Neuronal stem cell (in vitro differentiated cells): ENCODE results near the gene GET3.

ENCODE experiments used
- DNase-seq: peaks from one replicate; pipeline ENCODE4 v3.0.0-alpha.2; 2013; ENCODE audit warnings: low spot score
- H2AFZ ChIP-seq: one replicate; pipeline ENCODE4 v1.6.1; 2013; ENCODE audit warnings: mild to moderate bottlenecking, low read length, inconsistent platforms
- H2AK5ac ChIP-seq: 2 replicates; pipeline ENCODE4 v1.6.1; 2013; ENCODE audit warnings: low read depth, mild to moderate bottlenecking, inconsistent platforms, low read length, moderate library complexity, mixed read lengths
- H2BK120ac ChIP-seq: 2 replicates; pipeline ENCODE4 v1.6.1; 2013; ENCODE audit warnings: low read depth, mild to moderate bottlenecking, inconsistent platforms, low read length, moderate library complexity, mixed read lengths
- H2BK12ac ChIP-seq: one replicate; pipeline ENCODE4 v1.6.1; 2013; ENCODE audit warnings: low read length, inconsistent platforms
- H2BK15ac ChIP-seq: 2 replicates; pipeline ENCODE4 v1.6.1; 2013; ENCODE audit warnings: mild to moderate bottlenecking, low read length, inconsistent platforms, mixed read lengths
- H2BK5ac ChIP-seq: one replicate; pipeline ENCODE4 v1.6.1; 2013; ENCODE audit warnings: inconsistent platforms, mild to moderate bottlenecking, low read length, moderate library complexity
- H3K14ac ChIP-seq: one replicate; pipeline ENCODE4 v1.6.1; 2013; ENCODE audit warnings: low read length, inconsistent platforms
- H3K18ac ChIP-seq: 2 replicates; pipeline ENCODE4 v1.6.1; 2013; ENCODE audit warnings: low read length, inconsistent platforms
- H3K23ac ChIP-seq: 2 replicates; pipeline ENCODE4 v1.6.1; 2013; ENCODE audit warnings: low read depth, mild to moderate bottlenecking, mixed read lengths, low read length, inconsistent platforms; ENCODE audit not compliant: poor library complexity
- H3K27ac ChIP-seq: replicated peaks from 3 replicates; pipeline ENCODE4 v1.5.1; 2013; ENCODE audit warnings: low read length, inconsistent platforms
- H3K27me3 ChIP-seq, 3 experiments: 2 replicates each; pipeline ENCODE4 v1.6.1; 2013; ENCODE audit warnings: low read length in 3 of 3, mild to moderate bottlenecking in 2 of 3, inconsistent platforms in 1 of 3, low read depth in 1 of 3, mixed read lengths in 1 of 3, moderate library complexity in 1 of 3; ENCODE audit not compliant: control insufficient read depth in 3 of 3, insufficient read depth in 3 of 3
- H3K36me3 ChIP-seq, 2 donors: replicated peaks in 1 of 2; 2 replicates each; pipeline ENCODE4 v1.6.1; 2013; ENCODE audit warnings: low read length in 2 of 2; ENCODE audit not compliant: control insufficient read depth in 2 of 2, insufficient read depth in 2 of 2
- H3K4ac ChIP-seq: 2 replicates; pipeline ENCODE4 v1.6.1; 2013; ENCODE audit warnings: inconsistent platforms, mild to moderate bottlenecking, low read length, moderate library complexity
- H3K4me1 ChIP-seq, 2 donors: 1 replicate in 1 of 2; 2 replicates in 1 of 2; pipeline ENCODE4 v1.6.1; 2013; ENCODE audit warnings: low read length in 2 of 2, low read depth in 1 of 2; ENCODE audit not compliant: control insufficient read depth in 2 of 2, insufficient read depth in 1 of 2
- H3K4me2 ChIP-seq: one replicate; pipeline ENCODE4 v1.6.1; 2013; ENCODE audit warnings: mild to moderate bottlenecking, low read length, inconsistent platforms; ENCODE audit not compliant: insufficient read depth, poor library complexity, severe bottlenecking
- H3K4me3 ChIP-seq, 2 donors: 2 replicates each; pipeline ENCODE4 v1.5.1; 2013; ENCODE audit warnings: low read length in 2 of 2, mild to moderate bottlenecking in 2 of 2, inconsistent platforms in 1 of 2, moderate library complexity in 1 of 2
- H3K79me1 ChIP-seq: one replicate; pipeline ENCODE4 v1.6.1; 2013; ENCODE audit warnings: low read depth, mild to moderate bottlenecking, inconsistent platforms, low read length, moderate library complexity
- H3K9ac ChIP-seq: one replicate; pipeline ENCODE4 v1.6.1; 2013; ENCODE audit warnings: mild to moderate bottlenecking, low read depth, low read length, inconsistent platforms; ENCODE audit not compliant: poor library complexity
- H3K9me3 ChIP-seq, 2 donors: replicated peaks in 1 of 2; 2 replicates each; pipeline versions ENCODE3 to v1.6.1; 2013; ENCODE audit warnings: low read length in 2 of 2, mild to moderate bottlenecking in 2 of 2, inconsistent platforms in 1 of 2, low read depth in 1 of 2, mixed read lengths in 1 of 2, moderate library complexity in 1 of 2; ENCODE audit not compliant: control insufficient read depth in 2 of 2, insufficient read depth in 1 of 2
- H4K8ac ChIP-seq: one replicate; pipeline ENCODE4 v1.6.1; 2013; ENCODE audit warnings: low read depth, mild to moderate bottlenecking, inconsistent platforms, low read length, moderate library complexity
- H4K91ac ChIP-seq: one replicate; pipeline ENCODE4 v1.6.1; 2013; ENCODE audit warnings: low read length, low read depth, mild to moderate bottlenecking, inconsistent platforms; ENCODE audit not compliant: poor library complexity
- WGBS, 2 donors: extraction: QIAGEN DNeasy Blood & Tissue Kit; methylation state at CpG; one replicate each; pipeline ENCODE4 v1.1.7; 2013; ENCODE audit warnings: missing lambda C conversion rate in 2 of 2, mixed read lengths in 1 of 2; ENCODE audit not compliant: insufficient read length in 2 of 2, insufficient replicate concordance in 1 of 2; ENCODE audit errors: extremely low coverage in 2 of 2; 5-methylcytosine and 5-hydroxymethylcytosine counted together

Gene GET3

GRCh38 chr19:12769689-12770088 lies 32.4 kb downstream of the GET3 start:
- H3K23ac ChIP-seq, result peak overlapping the region; percentile 62
- H3K4me3 ChIP-seq, result peak overlapping the region in 1 of 2 donors; percentile 72
- peaks cover 3 to 6% of the 10 kb centered on the region in 2 donors for H3K36me3 ChIP-seq
- peaks cover 0 to 7% of the 10 kb centered on the region in 2 donors for H3K4me1 ChIP-seq
- H3K79me1 ChIP-seq, result no peaks in the 10 kb centered on the region
- no peak overlapping the region for H3K14ac ChIP-seq
- H3K18ac ChIP-seq, result peak overlapping the region; percentile 85
- no peak overlapping the region for H2BK12ac ChIP-seq
- WGBS, 2 donors, result no CpG with 5 or more reads among the region's 37 CpGs
- no peak overlapping the region for H3K27ac ChIP-seq
- H3K4ac ChIP-seq, result no peak overlapping the region
- no peaks in the 10 kb centered on the region for H3K27me3 ChIP-seq
- H3K9ac ChIP-seq, result peak overlapping the region; percentile 87
- H3K4me2 ChIP-seq, result peak overlapping the region; percentile 52
- H2BK5ac ChIP-seq, result no peak overlapping the region
- no peak overlapping the region for H2BK120ac ChIP-seq
- H2AK5ac ChIP-seq, result no peak overlapping the region
- H4K91ac ChIP-seq, result no peak overlapping the region
- no peak overlapping the region for H4K8ac ChIP-seq
- no peak overlapping the region for H2BK15ac ChIP-seq
- no peak overlapping the region for H2AFZ ChIP-seq
- DNase-seq, result no peak
- H3K9me3 ChIP-seq, result no peaks in the 10 kb centered on the region

GRCh38 chr19:12770922-12771321 lies 33.6 kb downstream of the GET3 start:
- peak overlapping the region; percentile 46 for H3K18ac ChIP-seq
- peak overlapping the region; percentile 66 for H2AK5ac ChIP-seq
- no peaks in the 10 kb centered on the region for H3K27me3 ChIP-seq
- no peak overlapping the region for H2BK15ac ChIP-seq
- H3K4me1 ChIP-seq, result peaks cover 3 to 9% of the 10 kb centered on the region in 2 donors
- no peak overlapping the region for H3K14ac ChIP-seq
- no peak overlapping the region for H3K9ac ChIP-seq
- H3K27ac ChIP-seq, result no peak overlapping the region
- no peak overlapping the region for H2BK12ac ChIP-seq
- H4K8ac ChIP-seq, result no peak overlapping the region
- H3K4ac ChIP-seq, result no peak overlapping the region
- H2AFZ ChIP-seq, result no peak overlapping the region
- no peak overlapping the region for H3K4me2 ChIP-seq
- no peak overlapping the region for H2BK120ac ChIP-seq
- no peak overlapping the region for H4K91ac ChIP-seq
- H3K9me3 ChIP-seq, result no peaks in the 10 kb centered on the region
- H3K79me1 ChIP-seq, result no peaks in the 10 kb centered on the region
- H3K23ac ChIP-seq, result no peak overlapping the region
- no CpG with 5 or more reads among the region's 13 CpGs for WGBS, 2 donors
- peaks cover 0 to 3% of the 10 kb centered on the region in 2 donors for H3K36me3 ChIP-seq
- H2BK5ac ChIP-seq, result no peak overlapping the region
- DNase-seq, result no peak
- no peak overlapping the region for H3K4me3 ChIP-seq

GRCh38 chr19:12772323-12772722 lies 35.0 kb downstream of the GET3 start:
- H4K8ac ChIP-seq, result no peak overlapping the region
- no peak overlapping the region for H3K14ac ChIP-seq
- no peak overlapping the region for H2BK15ac ChIP-seq
- H3K27me3 ChIP-seq, result no peaks in the 10 kb centered on the region
- H3K4ac ChIP-seq, result no peak overlapping the region
- no peak overlapping the region for H2AK5ac ChIP-seq
- DNase-seq, result no peak
- no peak overlapping the region for H2AFZ ChIP-seq
- no peak overlapping the region for H4K91ac ChIP-seq
- no peak overlapping the region for H3K4me2 ChIP-seq
- H3K4me1 ChIP-seq, result peaks cover 3 to 10% of the 10 kb centered on the region in 2 donors
- H3K18ac ChIP-seq, result no peak overlapping the region
- no peaks in the 10 kb centered on the region for H3K79me1 ChIP-seq
- no peak overlapping the region for H2BK5ac ChIP-seq
- no peak overlapping the region for H3K4me3 ChIP-seq
- no peak overlapping the region for H3K23ac ChIP-seq
- H3K9me3 ChIP-seq, result no peaks in the 10 kb centered on the region
- peaks cover 0 to 3% of the 10 kb centered on the region in 2 donors for H3K36me3 ChIP-seq
- WGBS, 2 donors, result no CpG with 5 or more reads among the region's 4 CpGs
- H2BK120ac ChIP-seq, result no peak overlapping the region
- no peak overlapping the region for H3K27ac ChIP-seq
- H3K9ac ChIP-seq, result no peak overlapping the region
- H2BK12ac ChIP-seq, result no peak overlapping the region

- WGBS, 2 donors, result no CpG with 5 or more reads among the region's 2 CpGs
- no peak overlapping the region for H3K27ac ChIP-seq
- no peak for DNase-seq
Observed at GRCh38 chr19:12773571-12773970, 36.3 kb downstream of the GET3 start.

More at GRCh38 chr19:12773571-12773970, 36.3 kb downstream of the GET3 start:
- no peak overlapping the region for H2BK15ac ChIP-seq
- peaks cover 0 to 3% of the 10 kb centered on the region in 2 donors for H3K36me3 ChIP-seq
- H3K4me2 ChIP-seq, result no peak overlapping the region
- no peak overlapping the region for H4K8ac ChIP-seq
- H2BK5ac ChIP-seq, result no peak overlapping the region
- H3K4me1 ChIP-seq, result peaks cover 6 to 16% of the 10 kb centered on the region in 2 donors
- H3K9ac ChIP-seq, result no peak overlapping the region
- H3K27me3 ChIP-seq, result peaks cover 0 to 3% (median 0%) of the 10 kb centered on the region in 3 experiments
- H2BK120ac ChIP-seq, result no peak overlapping the region
- H3K23ac ChIP-seq, result no peak overlapping the region
- no peak overlapping the region for H3K4me3 ChIP-seq
- no peak overlapping the region for H2BK12ac ChIP-seq
- no peak overlapping the region for H4K91ac ChIP-seq
- no peak overlapping the region for H2AFZ ChIP-seq
- H2AK5ac ChIP-seq, result no peak overlapping the region
- no peaks in the 10 kb centered on the region for H3K79me1 ChIP-seq
- peaks cover 0 to 2% of the 10 kb centered on the region in 2 donors for H3K9me3 ChIP-seq
- no peak overlapping the region for H3K14ac ChIP-seq
- H3K4ac ChIP-seq, result no peak overlapping the region
- no peak overlapping the region for H3K18ac ChIP-seq
